ENCODE results near the gene INTS3.
"Not testable (repeated sequence)": the region's sequence is repeated elsewhere in the genome, so short reads cannot be mapped to it uniquely, and the experiment has no call there.

Gene INTS3

GRCh38 chr1:153763365-153764225 lies 35.7 kb downstream of the INTS3 start:
- no peak for TF ChIP-seq CTCF (IDR thresholded peaks at IDR 0.05; ENCODE audit: low read depth, low read length)
- no peak for DNase-seq (ENCODE audit: extremely low read depth, low read depth)

- DNase-seq (ENCODE audit: extremely low read depth, low read depth), result no peak
- no peak for TF ChIP-seq CTCF (IDR thresholded peaks at IDR 0.05; ENCODE audit: low read depth, low read length)
Measured at GRCh38 chr1:153764310-153764709, 36.5 kb downstream of the INTS3 start.

GRCh38 chr1:153766663-153767062 lies 38.8 kb downstream of the INTS3 start:
- DNase-seq (ENCODE audit: extremely low read depth, low read depth), result not testable (repeated sequence)

GRCh38 chr1:153767519-153767918 lies 39.7 kb downstream of the INTS3 start:
- TF ChIP-seq CTCF (IDR thresholded peaks at IDR 0.05; ENCODE audit: low read depth, low read length), result no peak
- no peak for DNase-seq (ENCODE audit: extremely low read depth, low read depth)

GRCh38 chr1:153768316-153769181 lies 40.7 kb downstream of the INTS3 start:
- no peak for DNase-seq (ENCODE audit: extremely low read depth, low read depth)
- no peak for TF ChIP-seq CTCF (IDR thresholded peaks at IDR 0.05; ENCODE audit: low read depth, low read length)

- no peak for DNase-seq (ENCODE audit: extremely low read depth, low read depth)
- no peak for TF ChIP-seq CTCF (IDR thresholded peaks at IDR 0.05; ENCODE audit: low read depth, low read length)
Measured at GRCh38 chr1:153769221-153769620, 41.4 kb downstream of the INTS3 start.

GRCh38 chr1:153770797-153771196 lies 42.9 kb downstream of the INTS3 start:
- TF ChIP-seq CTCF (IDR thresholded peaks at IDR 0.05; ENCODE audit: low read depth, low read length), result no peak
- DNase-seq (ENCODE audit: extremely low read depth, low read depth), result no peak

All from AG09319 (cell line).